ENCODE measurements around the gene TUBB6.

DNA sequence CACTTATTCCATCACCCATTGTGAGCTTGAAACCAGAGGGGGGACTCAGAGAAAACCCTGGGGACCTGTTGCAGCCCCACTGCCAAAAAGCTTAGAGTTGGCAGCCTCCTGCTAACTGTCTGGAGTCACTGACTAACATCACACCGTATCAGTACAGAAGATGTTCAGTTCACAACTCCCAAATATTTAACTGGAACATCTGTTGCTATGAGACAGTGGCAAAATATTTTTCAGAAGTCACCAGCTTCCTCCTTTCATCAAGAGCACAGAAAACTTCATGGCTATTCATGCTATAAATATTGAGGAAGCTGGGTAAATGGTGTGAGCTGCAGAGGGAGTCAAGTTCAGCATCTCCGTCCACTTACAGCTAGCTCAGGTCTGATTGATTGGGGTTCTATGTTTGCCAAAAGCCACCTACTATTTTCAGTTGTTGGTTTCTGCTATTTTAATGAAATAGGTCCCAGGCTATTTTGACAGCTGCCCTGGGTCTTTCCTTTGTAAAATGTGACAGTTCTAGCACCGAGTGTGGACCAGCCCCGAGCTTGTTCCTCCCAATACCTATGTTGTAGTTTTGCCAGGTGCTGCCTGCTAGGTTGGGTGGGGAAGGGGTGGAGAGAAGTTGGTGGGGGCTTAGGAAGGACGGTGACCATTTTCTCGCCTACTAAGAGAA, 9.8 kb downstream of the TUBB6 start:
- TF ChIP-seq, protein P1, sequence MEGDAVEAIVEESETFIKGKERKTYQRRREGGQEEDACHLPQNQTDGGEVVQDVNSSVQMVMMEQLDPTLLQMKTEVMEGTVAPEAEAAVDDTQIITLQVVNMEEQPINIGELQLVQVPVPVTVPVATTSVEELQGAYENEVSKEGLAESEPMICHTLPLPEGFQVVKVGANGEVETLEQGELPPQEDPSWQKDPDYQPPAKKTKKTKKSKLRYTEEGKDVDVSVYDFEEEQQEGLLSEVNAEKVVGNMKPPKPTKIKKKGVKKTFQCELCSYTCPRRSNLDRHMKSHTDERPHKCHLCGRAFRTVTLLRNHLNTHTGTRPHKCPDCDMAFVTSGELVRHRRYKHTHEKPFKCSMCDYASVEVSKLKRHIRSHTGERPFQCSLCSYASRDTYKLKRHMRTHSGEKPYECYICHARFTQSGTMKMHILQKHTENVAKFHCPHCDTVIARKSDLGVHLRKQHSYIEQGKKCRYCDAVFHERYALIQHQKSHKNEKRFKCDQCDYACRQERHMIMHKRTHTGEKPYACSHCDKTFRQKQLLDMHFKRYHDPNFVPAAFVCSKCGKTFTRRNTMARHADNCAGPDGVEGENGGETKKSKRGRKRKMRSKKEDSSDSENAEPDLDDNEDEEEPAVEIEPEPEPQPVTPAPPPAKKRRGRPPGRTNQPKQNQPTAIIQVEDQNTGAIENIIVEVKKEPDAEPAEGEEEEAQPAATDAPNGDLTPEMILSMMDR (IDR thresholded peaks at IDR 0.05; ENCODE audit: low read depth, low read length) = no peak
- no peak for TF ChIP-seq POLR2A (IDR thresholded peaks at IDR 0.05; ENCODE audit: extremely low read depth, insufficient read length)
